HG03342 (cell line): ENCODE data around the gene DNAJA1.
"Not testable (repeated sequence)": the region's sequence is repeated elsewhere in the genome, so short reads cannot be mapped to it uniquely, and the experiment has no call there.

Experiments
- ATAC-seq: cut with Tn5 transposase; IDR thresholded peaks from one replicate; pipeline ENCODE4 v1.9.1; 2021; ENCODE audit warnings: mild to moderate bottlenecking, moderate library complexity; ENCODE audit not compliant: unreplicated experiment

DNAJA1 gene

GRCh38 chr9:33024966-33025571, at the start of gene DNAJA1:
DNAJA1 (plus strand) TSS chr9:33025273; CDS start chr9:33026485, 1,212 bp downstream.
- peak; percentile 90 for ATAC-seq

DNA sequence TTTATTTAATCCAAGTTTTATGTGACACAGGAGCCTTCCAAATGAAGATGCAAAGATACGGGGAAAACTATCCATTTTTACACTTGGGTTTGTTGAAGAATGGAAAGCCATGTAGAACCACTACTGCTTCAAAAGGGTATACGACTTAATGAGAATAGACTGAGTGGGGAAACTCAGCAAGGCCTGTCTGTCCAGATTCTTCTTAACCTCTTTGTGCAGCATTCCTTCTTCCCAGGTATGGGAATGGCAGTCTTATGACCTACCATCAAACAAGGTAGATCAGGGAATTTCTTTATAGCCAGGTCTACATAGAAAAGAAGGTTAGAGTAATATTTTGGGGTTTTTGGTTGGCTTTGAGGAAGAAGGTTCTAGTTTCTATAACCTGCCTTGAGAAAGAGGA, 47.0 kb upstream of the DNAJA1 start:
- no peak for ATAC-seq

DNA sequence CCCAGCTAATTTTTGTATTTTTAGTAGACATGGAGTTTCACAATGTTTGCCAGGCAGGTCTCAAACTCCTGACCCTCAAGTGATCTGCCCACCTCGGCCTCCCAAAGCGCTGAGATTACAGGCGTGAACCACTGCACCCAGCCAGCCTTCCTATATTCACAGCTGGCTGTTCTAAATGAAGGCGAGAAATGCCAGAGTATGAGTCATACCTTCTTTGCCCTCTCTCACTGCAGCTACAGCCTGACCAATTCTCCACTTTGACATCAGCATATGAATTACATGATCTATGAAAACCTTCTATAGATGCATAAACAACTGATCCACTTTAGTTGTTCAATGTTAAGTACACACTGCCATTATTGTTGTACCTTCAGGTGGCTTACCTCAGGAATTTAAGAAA, 38.1 kb upstream of the DNAJA1 start:
- ATAC-seq, result no peak

DNA sequence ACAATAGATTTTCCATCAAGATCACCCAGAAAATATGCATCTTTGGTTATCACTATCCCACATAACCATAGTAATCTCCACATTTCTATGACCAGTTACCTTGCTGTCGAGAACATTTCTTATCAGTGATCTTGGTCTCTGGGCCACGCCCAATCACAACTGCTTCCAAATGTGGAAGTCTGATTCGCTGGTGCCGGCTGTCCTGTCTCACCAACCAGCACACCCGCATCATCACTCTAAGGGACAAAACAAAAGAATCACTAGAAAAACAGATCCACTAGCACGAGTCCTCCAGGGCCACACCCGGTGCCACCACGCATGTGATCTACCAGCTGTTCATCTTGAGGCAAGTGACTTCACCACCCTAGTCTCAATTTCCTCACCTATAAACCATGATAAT, 35.4 kb upstream of the DNAJA1 start:
- no peak for ATAC-seq

DNA sequence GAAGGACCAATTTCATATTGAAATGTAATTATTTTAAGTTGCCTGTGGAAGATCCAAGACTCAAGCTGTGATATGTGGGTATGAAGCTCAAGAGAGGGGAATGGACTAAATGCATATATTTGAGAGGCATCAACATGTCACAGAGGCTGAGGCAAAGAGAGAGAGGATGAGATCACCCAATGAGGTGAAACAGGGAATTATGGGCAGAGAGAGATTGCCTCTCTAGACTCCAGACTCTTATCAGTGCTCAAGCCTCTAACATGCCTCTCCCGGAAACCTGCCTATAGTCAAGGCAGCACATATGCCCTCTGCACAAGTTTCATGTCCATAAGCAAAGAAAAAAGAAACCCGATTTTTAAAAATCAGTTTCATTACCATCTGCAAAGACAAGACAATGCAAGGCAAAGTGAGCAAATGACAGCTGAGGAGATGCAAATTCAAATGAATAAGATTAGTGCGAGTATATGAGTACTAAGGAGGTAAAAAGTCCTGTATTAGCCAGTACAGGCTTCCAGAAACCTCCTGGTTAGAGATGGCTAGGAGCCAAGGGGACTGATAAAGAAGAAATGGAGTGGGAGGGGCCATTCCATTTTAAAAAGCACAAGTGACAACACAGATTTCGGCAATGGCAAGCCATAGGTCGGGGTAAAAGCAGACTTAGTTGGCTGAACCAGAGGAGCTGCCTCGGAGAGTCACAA, 33.0 kb upstream of the DNAJA1 start:
- no peak for ATAC-seq

DNA sequence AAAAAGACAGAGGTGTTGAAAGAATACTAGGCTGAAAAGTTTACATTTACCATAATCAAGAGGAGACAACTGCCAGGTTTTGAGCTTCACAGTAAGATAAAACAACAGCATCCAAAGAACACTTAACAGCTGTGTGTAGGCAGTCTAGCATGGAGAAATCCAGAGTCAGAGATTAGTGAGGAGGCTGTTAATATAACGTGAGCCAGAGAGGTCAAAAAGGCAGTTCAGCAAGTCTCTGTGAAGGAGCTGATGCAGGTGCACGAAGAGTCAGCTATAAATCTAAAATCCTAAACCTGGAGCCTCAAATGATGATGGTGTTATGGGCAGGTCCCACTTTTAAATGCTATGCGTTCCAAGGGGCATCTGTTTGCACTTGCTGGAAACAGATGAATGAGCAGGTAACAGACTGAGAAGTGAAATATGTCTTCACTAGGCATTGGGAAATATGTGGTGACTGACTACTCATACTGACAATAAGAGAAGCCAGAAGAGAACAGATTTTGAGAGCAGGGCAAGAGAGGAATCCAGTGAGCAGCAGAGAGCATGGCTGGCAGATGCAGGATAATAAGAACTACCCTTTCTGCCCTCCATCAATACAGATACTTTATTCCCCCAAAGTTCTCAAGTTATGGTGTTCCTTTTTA, 32.4 kb upstream of the DNAJA1 start:
- no peak for ATAC-seq

- ATAC-seq, result not testable (repeated sequence)
Observed at GRCh38 chr9:33000682-33001055, 24.4 kb upstream of the DNAJA1 start.

DNA sequence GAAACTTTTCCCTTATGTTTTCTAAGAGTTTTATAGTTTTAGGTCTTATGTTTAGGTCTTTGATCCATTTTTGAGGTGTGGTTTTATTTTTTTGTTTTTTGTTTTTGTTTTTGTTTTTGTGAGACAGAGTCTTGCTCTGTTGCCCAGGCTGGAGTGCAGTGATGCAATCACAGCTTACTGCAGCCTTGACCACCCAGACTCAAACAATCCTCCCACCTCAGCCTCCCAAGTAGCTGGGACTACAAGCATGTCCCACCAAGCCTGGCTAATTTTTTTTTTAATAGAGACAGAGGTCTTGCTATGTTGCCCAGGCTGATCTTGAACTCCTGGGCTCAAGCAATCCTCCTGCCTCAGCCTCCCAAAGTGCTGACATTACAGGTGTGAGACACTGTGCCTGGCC, 19.7 kb upstream of the DNAJA1 start:
- not testable (repeated sequence) for ATAC-seq

DNA sequence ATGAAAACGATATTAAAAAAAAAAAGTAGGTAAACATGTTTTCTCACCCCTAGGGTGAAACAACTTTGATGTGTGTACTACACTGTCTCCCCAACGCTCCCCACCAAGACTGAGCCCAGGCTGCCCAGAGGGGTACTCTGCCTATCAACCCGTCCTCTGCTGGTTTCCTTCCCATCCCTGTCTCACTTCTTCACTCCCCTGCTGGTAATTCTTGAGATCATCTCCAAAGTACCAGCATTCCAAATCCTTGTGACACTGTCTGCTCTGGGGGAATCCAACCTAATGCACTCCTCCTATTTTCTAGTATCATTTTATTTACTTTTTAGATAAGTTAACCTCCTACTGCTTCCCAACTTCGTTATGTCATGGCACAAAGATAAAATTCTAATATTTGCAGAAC, 17.3 kb upstream of the DNAJA1 start:
- ATAC-seq, result no peak

- ATAC-seq, result no peak
Observed at GRCh38 chr9:33011831-33012230, 13.2 kb upstream of the DNAJA1 start.

- ATAC-seq, result no peak
Observed at GRCh38 chr9:33012328-33013069, 12.6 kb upstream of the DNAJA1 start.

DNA sequence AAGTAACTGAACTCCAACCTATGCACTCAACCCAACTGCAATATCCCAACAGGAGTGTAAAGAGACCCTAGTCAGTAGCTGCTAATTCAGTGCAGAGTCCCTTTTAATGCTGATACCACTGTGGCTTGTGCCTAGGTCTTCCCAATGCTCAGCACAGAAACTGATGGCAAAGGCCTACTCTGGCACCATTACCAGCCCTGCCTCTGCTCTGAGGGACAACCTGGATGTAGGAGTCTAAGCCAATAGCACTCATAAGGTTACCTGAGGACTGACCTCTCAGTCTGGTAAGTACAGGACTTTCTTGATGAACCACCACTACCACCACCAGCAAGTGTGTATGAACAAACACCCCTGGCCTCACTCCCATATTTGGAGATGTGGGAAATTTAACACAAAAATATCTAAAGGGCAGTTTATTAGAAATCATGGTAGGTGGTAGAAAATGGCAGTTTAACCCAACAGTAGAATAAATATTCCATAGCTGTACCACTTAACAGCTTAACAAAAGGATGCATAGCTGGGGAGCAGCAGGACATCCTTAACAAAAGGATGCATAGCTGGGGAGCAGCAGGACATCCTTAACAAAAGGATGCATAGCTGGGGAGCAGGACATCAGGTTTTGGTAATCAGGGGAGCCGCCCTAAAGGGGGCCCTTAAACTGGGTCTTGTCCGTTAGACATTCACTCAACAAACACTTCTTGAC, 11.0 kb upstream of the DNAJA1 start:
- no peak for ATAC-seq

- no peak for ATAC-seq
Observed at GRCh38 chr9:33014665-33015014, 10.4 kb upstream of the DNAJA1 start.

- ATAC-seq, result no peak
Observed at GRCh38 chr9:33017283-33018041, 7.6 kb upstream of the DNAJA1 start.

DNA sequence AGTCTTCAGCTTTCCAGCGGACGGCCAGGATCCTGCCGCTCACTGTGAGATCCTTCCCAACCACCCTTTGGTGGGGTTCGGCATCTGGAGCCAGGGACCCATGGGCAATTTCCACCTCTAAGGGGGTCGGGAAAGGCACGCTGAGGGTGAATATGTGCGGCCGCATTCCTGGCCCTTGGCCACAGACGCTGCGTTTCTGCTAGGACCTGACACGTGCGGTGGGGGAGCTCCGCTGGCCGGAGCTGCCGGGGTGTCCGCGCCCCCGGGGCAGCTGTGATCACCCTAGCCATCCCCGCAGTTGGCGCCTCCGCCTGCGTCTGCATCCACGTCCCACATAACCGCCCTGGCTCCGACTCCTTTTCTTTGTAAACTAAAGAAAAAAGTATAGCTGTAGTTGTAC, 5.3 kb upstream of the DNAJA1 start:
- ATAC-seq, result no peak

DNA sequence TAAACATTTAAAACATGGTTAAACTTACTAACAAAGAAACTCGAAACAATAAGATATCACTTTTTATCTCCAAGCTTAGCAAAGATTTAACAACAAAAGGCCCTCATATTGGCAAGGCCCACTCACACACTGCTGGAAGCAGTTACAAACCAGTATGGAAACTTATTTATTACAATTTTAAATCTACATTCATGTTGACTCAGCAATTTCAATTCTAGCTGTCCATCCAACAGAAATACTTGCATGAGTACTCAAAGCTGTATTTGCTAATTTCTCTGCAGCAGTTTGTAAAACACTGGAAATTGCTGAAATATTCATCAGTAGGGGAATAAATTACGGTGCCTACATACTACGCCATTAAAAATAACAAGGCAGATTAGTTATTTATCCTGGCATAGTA, 2.8 kb upstream of the DNAJA1 start:
- ATAC-seq, result no peak

DNA sequence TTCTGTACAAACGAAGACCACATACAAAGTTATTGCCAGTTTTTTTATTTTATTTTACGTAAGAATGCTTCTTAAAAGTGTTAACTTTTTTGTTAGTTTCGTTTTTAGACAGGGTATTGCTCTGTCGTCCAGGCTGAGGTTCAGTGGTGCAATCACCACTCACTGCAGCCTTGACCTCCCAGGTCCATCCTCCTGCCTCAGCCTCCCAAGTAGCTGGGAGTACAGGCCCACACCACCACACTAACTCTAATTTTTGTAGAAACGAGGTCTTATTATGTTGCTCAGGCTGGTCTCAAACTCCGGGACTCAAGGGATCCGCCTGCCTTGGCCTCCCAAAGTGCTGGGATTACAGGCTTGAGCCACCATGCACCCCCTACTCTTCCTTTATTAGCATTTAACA, 2.3 kb upstream of the DNAJA1 start:
- ATAC-seq, result no peak

DNA sequence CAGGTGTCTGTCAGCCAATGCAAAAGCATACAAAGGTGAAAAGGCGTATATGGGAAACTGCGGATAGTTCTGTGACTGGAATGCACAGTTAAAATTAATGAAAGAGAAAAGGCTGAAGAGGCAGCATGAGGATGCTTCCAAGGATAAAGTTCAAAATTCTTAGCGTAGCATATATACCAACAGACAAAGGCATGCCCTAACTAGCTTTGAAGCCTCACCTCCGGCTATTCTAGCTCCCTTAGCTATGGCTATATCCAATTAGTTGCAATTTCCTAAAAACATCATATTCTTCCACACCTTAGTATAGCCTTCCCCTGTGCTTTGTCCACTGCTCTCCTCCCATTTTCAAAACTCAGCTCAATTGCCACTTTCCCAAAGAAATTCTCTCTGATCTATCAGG, 1.4 kb upstream of the DNAJA1 start:
- ATAC-seq, result no peak

- no peak for ATAC-seq
Observed at GRCh38 chr9:33024126-33024965, 727 bp upstream of the DNAJA1 start.
